HG03575 (cell line): Measurements from ENCODE around the gene MUC13.

Experiments used
- ATAC-seq: cut with Tn5 transposase; IDR thresholded peaks from one replicate; pipeline ENCODE4 v1.9.1; 2021; ENCODE audit not compliant: unreplicated experiment, insufficient number of reproducible peaks, low FRiP score; ENCODE audit errors: extremely low read depth

Gene MUC13

GRCh38 chr3:124916837-124917409 is 17.6 kb downstream of the MUC13 start:
- no peak for ATAC-seq

GRCh38 chr3:124915254-124915653 is 19.3 kb downstream of the MUC13 start:
- ATAC-seq = no peak

- no peak for ATAC-seq
These were observed 26.6 kb downstream of the MUC13 start for GRCh38 chr3:124907957-124908356.

DNA sequence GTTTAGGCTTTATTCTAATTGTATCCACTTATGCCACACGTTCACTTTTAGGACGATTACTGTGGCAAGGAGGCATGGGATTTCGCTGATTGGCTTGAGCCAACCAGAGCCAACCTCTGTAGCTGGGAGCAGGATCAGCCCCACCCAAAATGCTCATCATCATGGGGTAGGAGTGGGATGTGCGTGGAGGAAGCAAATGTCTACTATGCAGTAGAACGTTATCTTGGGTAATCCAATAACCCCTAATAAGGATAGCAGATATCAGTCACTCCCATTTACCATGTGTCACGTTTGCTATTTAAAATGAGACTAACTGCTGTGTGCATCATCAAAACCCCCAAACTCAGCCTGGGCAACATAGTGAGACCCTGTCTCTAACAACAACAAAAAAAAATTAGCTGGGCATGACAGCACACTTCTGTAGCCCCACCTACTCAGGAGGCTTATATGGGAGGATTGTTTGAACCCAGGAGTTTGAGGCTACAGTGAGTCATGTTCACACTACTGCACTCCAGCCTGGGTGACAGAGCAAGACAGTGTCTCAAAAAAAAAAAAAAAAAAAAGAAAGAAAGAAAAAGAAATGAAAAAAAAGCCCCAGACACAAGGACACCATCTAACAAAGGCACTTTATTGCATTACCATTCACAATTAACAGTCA is 29.6 kb downstream of the MUC13 start:
- no peak for ATAC-seq

GRCh38 chr3:124903896-124904834 is 30.4 kb downstream of the MUC13 start:
- no peak for ATAC-seq

- no peak for ATAC-seq
These were observed 37.6 kb downstream of the MUC13 start for GRCh38 chr3:124896824-124897526.

DNA sequence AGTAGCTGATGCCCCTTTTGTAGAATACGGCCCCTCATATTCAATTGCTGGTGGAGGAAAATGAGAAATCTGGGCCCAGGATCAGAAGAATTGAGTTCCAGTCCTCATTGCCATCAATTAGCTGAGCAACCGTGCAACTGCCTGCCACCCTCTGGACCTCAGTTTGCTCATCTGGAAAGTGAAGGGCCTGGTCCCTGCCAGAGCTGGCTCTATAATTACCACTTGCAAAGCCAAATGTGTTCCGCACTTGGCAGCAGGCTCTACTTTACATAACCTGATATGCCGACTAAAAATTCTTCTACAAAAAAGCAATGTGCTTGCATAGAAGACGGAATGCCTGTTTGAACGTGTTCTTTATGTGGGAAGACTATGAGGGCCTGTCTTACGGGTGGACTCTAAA is 38.8 kb downstream of the MUC13 start:
- no peak for ATAC-seq

GRCh38 chr3:124893526-124893925 is 41.0 kb downstream of the MUC13 start:
- ATAC-seq = no peak

DNA sequence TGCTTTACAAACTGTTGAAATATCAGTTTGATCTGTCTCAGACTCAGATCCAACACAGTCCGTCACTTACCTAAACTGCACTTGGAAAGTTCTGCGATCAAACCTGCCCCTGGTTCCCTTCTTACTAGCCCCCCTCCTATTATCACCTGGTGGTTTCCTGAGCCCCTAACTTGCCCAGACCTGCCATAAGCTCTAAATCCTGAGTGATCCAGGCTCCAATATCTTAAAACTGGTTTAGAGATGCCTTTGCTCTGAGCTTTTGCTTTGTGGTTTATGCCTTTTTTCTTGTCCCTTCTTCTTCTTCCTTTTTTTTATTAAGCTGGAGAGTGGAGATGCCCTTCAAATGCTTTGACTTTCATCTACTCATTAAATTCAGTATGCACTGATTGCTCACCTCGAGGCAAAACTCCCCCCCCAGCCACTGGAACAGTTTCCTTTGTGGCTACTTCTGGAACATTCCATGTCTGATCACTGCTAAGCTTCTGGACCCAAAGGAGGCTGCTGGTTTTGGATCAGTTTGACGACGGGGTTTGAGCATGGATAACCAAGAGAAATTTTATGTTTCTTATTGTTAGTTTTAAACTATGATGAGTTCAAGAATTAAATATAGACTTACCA is 43.9 kb downstream of the MUC13 start:
- ATAC-seq = no peak

DNA sequence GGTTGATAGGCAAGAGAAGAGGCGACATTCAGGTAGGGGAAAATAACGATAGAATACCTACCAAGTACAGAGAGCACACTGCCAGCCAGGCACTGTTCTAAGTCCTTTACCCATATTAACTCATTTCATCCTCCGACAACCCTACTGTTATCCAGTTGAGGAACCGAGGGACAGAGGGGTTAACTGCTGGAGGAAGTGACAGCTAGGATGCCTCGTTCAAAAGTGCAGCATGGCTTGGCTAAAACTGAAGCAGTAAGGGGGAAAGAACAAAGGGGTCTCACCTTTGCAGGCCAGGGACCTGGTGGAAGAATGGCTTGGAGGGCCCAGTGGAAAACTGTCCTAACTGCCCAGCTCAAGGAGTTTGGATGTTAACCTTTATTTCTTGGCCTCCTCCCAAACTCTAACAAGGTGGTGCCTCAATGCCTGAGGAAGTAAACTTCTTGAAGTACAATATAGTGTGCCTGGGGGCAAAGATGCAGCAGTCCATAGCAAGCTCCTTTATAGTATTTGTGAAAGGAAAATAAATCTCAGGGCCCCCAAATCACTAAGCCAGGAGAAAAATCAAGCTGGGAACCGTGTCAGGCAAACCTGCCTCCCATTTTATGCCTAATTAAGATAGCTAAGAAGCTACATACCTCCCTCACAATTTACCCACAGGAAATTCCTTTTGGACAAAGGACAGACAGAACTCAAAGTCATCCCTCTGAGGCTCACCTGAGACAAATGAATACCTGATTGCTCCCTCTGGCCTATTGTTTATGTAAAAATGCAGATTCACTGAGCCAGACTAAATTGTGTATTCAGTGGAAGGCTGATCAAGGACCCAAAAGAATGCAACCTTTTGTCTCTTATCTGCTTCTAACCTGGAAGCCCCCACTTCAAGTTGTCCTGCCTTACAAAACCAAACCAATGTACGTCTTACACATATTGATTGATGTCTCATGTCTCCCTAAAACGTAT is 45.8 kb downstream of the MUC13 start:
- no peak for ATAC-seq

GRCh38 chr3:124887932-124888298 is 46.6 kb downstream of the MUC13 start:
- ATAC-seq = no peak

DNA sequence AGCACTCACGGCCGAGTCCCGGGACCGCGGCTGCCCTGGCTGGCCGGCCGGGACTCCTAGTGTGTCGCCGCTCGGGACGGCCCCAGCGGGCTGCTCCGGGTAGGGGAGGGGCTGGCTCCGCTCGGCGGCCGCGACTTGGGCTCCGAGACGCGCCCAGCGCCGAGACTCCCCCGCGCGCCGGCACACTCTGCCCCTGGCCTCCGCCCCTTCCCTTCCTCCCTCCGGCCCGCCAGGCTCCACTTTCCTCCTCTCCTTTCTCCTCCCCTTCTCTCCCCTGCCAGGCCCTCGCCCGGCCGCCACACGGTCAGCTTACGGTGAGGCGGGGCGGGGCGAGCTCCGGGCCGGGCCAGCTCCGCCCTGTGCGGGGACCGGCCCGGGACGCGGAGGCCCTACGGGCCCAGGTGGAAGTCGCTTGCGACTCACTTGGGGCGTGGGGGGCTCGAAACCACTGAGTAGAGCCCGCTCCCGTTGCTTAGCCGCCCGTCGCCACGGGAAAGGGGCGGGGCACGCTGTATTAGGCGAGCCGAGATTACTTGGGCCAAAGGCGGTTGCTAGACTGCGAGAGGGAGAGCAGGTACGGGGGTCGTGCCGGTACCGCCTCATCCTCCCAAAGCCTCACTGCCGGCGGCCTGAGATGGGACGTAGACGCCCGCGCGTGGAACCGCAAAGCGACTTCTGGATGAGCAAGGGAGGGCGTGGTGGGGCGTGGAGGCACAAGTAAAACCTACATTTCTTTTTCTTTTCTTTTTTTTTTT is 47.2 kb downstream of the MUC13 start, which contains the start of gene ITGB5:
Gene ITGB5 (minus strand): TSS at position 189 of the 755 bp plus-strand sequence. CDS start 365 bp downstream, outside the sequence.
- no peak for ATAC-seq

DNA sequence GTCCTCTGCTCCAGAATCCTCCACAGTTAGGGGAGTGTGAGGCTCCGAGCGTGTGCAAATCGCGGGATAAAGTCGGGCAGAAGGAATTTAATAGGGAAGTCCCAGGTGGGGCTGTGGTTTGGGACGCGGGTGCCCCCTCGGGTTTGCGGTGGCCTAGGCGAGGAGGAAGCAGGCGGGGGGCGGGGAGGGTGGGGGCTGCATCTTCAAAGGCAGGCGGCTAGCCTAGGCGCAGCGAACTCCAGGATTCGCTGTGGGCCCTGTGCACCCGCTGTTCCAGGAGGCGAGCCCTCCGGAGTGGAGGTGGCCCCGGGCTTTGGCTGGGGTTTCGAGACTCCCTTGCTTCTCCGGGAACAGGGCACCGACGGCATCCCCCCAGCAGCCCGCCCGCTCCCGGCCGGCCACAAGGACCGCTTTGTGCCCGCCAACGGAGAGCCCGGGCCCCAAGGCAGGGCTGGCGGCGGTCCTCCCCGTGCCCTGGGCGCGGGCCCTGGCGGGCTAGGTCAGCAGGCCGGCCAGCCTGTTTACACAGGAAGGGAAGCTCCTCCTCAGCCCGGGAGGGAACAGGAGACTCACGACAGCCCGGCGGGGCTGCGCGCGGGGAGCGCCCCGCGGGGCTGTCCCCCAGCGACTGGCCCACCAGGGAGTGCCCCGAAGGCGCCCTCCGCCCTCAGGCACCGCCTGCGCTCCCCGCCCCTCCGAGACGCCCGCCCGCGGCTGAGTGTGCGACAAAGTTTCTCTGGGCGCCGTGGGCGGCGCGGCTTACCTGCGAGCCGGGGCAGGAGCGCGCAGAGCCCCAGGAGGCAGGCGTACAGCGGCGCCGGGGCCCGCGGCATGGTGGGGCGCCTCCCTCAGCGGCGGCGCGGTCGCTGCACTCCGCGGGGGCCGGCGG is 48.1 kb downstream of the MUC13 start:
- ATAC-seq = no peak

DNA sequence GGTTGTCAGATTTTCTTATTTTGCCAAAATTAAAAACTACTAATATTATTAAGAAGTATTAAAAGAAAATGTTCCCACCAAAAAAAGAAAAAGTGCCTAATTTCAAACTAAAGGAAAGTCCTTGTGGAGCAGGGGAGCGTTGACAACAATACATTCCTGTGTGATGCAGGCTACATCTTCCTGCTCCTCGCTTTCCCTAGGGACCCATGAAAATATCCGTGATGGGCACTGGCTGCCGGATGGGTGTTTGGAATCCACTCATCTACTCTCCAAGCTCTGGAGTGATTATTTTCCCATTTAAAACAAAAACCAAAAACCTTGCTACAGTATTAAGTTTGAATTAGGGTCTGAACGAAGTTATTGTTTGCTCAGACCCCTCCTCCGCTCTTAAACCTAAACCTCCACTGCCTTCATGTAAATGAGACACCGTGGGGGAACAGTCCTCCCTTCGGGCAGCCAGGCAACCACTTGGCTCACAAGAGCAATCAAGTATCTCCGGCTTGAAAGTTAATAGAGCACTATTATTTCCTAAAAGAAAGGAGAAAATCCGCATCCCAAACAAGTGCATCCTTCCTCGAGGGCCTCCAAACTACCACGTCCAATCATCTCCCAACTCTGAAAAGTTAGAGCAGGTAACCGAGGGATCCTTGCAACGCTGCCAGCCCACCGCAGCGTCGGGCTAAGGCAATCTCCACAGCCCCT is 48.9 kb downstream of the MUC13 start:
- ATAC-seq = no peak

GRCh38 chr3:124884474-124885101 is 50.0 kb downstream of the MUC13 start:
- ATAC-seq = no peak
